Measurements from ENCODE around the gene CEP104.

The CEP104 gene

DNA sequence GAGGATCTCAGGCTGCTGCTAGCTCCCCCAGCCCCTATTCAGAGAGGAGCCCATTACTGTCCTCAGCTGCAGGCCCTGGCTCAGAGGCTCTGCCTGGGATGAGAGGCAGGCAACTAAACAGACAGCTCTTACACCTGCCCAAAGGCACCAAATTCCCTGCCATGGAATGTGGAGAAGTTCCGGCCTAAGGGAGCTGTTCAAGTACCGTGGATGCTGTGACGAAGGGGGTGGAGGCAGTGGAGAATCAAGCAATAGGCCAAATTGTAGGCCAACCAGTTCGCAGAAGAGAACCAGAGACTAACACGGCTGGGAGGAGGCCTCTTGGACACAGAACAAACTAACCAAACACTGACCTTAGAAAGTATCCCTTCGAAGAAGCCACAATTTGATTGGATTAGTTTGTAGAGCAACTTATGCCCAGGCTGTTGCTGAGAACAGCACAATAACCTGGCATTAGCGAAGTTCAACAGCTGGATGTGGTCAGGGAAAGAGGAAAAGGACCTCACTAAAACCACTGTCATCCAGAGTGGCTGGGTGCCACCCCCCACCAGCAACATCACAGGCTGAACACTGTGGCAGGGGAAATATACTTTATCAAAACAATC, 39.5 kb upstream of the CEP104 start:
- DNase-seq (ENCODE audit: low read depth in 1 of 2, low spot score in 1 of 2), result no peak
- Histone ChIP-seq H3K27me3 (ENCODE audit: insufficient read depth, poor library complexity, severe bottlenecking) (no peaks in the 10 kb centered on the region), H3K27ac (replicated peaks) (no peak overlapping the region), H3K4me3 (replicated peaks; ENCODE audit: insufficient read depth, low read length) (no peak overlapping the region)
- TF ChIP-seq GABPA (IDR thresholded peaks at IDR 0.05; ENCODE audit: low read depth) (no peak), SPI1 (IDR thresholded peaks at IDR 0.05; ENCODE audit: borderline replicate concordance, low read depth) (no peak), POLR2AphosphoS5 (IDR thresholded peaks at IDR 0.05; ENCODE audit: low read depth) (no peak)
- TF ChIP-seq, protein P1, sequence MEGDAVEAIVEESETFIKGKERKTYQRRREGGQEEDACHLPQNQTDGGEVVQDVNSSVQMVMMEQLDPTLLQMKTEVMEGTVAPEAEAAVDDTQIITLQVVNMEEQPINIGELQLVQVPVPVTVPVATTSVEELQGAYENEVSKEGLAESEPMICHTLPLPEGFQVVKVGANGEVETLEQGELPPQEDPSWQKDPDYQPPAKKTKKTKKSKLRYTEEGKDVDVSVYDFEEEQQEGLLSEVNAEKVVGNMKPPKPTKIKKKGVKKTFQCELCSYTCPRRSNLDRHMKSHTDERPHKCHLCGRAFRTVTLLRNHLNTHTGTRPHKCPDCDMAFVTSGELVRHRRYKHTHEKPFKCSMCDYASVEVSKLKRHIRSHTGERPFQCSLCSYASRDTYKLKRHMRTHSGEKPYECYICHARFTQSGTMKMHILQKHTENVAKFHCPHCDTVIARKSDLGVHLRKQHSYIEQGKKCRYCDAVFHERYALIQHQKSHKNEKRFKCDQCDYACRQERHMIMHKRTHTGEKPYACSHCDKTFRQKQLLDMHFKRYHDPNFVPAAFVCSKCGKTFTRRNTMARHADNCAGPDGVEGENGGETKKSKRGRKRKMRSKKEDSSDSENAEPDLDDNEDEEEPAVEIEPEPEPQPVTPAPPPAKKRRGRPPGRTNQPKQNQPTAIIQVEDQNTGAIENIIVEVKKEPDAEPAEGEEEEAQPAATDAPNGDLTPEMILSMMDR (IDR thresholded peaks at IDR 0.05; ENCODE audit: insufficient read depth, low read length), result no peak
- TF ChIP-seq, protein P2, sequence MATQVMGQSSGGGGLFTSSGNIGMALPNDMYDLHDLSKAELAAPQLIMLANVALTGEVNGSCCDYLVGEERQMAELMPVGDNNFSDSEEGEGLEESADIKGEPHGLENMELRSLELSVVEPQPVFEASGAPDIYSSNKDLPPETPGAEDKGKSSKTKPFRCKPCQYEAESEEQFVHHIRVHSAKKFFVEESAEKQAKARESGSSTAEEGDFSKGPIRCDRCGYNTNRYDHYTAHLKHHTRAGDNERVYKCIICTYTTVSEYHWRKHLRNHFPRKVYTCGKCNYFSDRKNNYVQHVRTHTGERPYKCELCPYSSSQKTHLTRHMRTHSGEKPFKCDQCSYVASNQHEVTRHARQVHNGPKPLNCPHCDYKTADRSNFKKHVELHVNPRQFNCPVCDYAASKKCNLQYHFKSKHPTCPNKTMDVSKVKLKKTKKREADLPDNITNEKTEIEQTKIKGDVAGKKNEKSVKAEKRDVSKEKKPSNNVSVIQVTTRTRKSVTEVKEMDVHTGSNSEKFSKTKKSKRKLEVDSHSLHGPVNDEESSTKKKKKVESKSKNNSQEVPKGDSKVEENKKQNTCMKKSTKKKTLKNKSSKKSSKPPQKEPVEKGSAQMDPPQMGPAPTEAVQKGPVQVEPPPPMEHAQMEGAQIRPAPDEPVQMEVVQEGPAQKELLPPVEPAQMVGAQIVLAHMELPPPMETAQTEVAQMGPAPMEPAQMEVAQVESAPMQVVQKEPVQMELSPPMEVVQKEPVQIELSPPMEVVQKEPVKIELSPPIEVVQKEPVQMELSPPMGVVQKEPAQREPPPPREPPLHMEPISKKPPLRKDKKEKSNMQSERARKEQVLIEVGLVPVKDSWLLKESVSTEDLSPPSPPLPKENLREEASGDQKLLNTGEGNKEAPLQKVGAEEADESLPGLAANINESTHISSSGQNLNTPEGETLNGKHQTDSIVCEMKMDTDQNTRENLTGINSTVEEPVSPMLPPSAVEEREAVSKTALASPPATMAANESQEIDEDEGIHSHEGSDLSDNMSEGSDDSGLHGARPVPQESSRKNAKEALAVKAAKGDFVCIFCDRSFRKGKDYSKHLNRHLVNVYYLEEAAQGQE (IDR thresholded peaks at IDR 0.05; ENCODE audit: insufficient replicate concordance, low read depth), result no peak

DNA sequence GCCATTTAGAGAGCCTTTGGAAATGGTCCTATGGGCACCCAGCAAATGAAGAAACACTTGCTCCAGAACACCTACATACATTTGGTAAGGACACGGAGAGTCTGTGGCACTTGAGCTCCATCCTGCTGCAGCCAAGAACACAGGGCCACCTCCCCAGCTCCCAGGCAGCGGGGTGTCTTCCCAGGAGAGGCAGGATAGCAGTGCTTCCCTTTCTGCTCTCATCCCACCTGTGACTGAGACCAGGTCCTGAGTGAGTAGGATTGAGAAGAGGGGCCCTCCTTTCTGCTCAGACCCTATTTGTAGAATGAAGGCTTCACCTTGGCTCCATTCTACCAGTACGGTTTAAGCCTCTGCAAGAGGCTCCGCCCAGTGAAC, 38.9 kb upstream of the CEP104 start:
- Histone ChIP-seq H3K27me3 (ENCODE audit: insufficient read depth, poor library complexity, severe bottlenecking) (no peaks in the 10 kb centered on the region), H3K27ac (replicated peaks) (no peak overlapping the region), H3K4me3 (replicated peaks; ENCODE audit: insufficient read depth, low read length) (no peak overlapping the region)
- TF ChIP-seq, protein P2 (IDR thresholded peaks at IDR 0.05; ENCODE audit: insufficient replicate concordance, low read depth), result no peak
- TF ChIP-seq GABPA (IDR thresholded peaks at IDR 0.05; ENCODE audit: low read depth), result no peak
- no peak for TF ChIP-seq SPI1 (IDR thresholded peaks at IDR 0.05; ENCODE audit: borderline replicate concordance, low read depth)
- TF ChIP-seq, protein P1 (IDR thresholded peaks at IDR 0.05; ENCODE audit: insufficient read depth, low read length), result no peak
- no peak for TF ChIP-seq POLR2AphosphoS5 (IDR thresholded peaks at IDR 0.05; ENCODE audit: low read depth)
- DNase-seq (ENCODE audit: low read depth in 1 of 2, low spot score in 1 of 2), result no peak

DNA sequence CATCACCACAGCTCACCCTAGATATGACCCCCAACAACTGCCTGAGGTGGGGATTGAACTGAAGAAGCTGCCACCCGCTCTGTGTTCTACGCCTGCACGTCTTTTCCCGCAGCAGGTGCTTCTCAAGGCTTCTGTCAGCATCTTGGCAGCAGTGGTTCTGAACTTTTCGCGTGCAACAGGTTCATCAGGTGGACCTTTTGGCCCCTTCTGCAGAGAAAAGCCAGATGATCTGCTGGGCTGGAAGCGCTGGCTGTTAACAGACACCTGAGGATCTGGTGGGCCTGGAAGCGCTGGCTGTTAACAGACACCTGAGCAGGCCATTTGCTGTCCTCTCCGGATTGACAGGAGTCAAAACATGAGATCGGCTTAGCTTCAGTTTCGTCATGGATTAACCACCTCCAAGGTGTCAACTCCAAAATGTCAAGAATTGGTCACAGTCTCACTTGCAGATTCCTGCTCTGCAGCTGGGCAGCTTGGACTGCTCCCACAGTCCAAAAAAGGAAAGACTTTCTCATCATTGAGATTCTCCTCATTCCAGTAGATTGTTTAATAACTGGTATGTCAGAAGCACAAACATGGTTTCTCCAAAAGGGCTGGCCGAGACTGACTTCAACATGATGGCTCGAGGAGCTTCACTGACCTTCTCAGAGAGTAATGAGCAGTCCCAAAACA, 38.4 kb upstream of the CEP104 start:
- Histone ChIP-seq H3K27me3 (ENCODE audit: insufficient read depth, poor library complexity, severe bottlenecking) (no peaks in the 10 kb centered on the region), H3K4me3 (replicated peaks; ENCODE audit: insufficient read depth, low read length) (no peak overlapping the region), H3K27ac (replicated peaks) (no peak overlapping the region)
- TF ChIP-seq GABPA (IDR thresholded peaks at IDR 0.05; ENCODE audit: low read depth) (no peak), POLR2AphosphoS5 (IDR thresholded peaks at IDR 0.05; ENCODE audit: low read depth) (no peak), SPI1 (IDR thresholded peaks at IDR 0.05; ENCODE audit: borderline replicate concordance, low read depth) (no peak)
- TF ChIP-seq, protein P2 (IDR thresholded peaks at IDR 0.05; ENCODE audit: insufficient replicate concordance, low read depth), result no peak
- TF ChIP-seq, protein P1 (IDR thresholded peaks at IDR 0.05; ENCODE audit: insufficient read depth, low read length), result no peak
- DNase-seq (ENCODE audit: low read depth in 1 of 2, low spot score in 1 of 2), result no peak

Measured in HL-60 (cell line).